Stimulated activated CD4-positive, alpha-beta T cell treated with anti-CD3 and anti-CD28 coated beads, TNF-alpha, amount 100 ng/mL, for 48 hours (primary cell): ENCODE results near the gene DTX3.

Experiments used
- DNase-seq, 3 donors: peaks; one replicate each; pipeline ENCODE4 v3.0.0-alpha.2; 2020; ENCODE audit warnings: low read depth in 3 of 3

The DTX3 gene

GRCh38 chr12:57620245-57620935 lies 15.8 kb downstream of the DTX3 start:
- DNase-seq: no peak

GRCh38 chr12:57620936-57621496 lies 16.4 kb downstream of the DTX3 start:
- no peak for DNase-seq

GRCh38 chr12:57621497-57622292 lies 17.1 kb downstream of the DTX3 start:
- no peak for DNase-seq

GRCh38 chr12:57622293-57623245 lies 17.9 kb downstream of the DTX3 start:
- DNase-seq: no peak

GRCh38 chr12:57623385-57623784 lies 18.8 kb downstream of the DTX3 start:
- no peak for DNase-seq

- no peak for DNase-seq
Measured at GRCh38 chr12:57623811-57624390, 19.3 kb downstream of the DTX3 start.

GRCh38 chr12:57624441-57625220 lies 20.0 kb downstream of the DTX3 start:
- no peak for DNase-seq

- DNase-seq: no peak
Measured at GRCh38 chr12:57625261-57626032, 20.8 kb downstream of the DTX3 start.

- no peak for DNase-seq
Measured at GRCh38 chr12:57626111-57626920, 21.7 kb downstream of the DTX3 start.

- no peak for DNase-seq
Measured at GRCh38 chr12:57626921-57627445, 22.4 kb downstream of the DTX3 start.

- DNase-seq: no peak
Measured at GRCh38 chr12:57627501-57628279, 23.1 kb downstream of the DTX3 start.

GRCh38 chr12:57628280-57629191 lies 23.9 kb downstream of the DTX3 start:
- no peak for DNase-seq

GRCh38 chr12:57629897-57630471 lies 25.4 kb downstream of the DTX3 start:
- no peak for DNase-seq

GRCh38 chr12:57630891-57631433 lies 26.3 kb downstream of the DTX3 start:
- DNase-seq: no peak

GRCh38 chr12:57631566-57632072 lies 27.0 kb downstream of the DTX3 start:
- DNase-seq: no peak
